NCI-H187 (cell line): ENCODE measurements around the gene GRIK1.
"Not testable (repeated sequence)": the region's sequence is repeated elsewhere in the genome, so short reads cannot be mapped to it uniquely, and the experiment has no call there.

ENCODE experiments used
- DNase-seq, 2 experiments: peaks; one replicate each; lab custom pipeline; 2025; lab: John Stamatoyannopoulos, UW

The GRIK1 gene

GRCh38 chr21:29606613-29607012 is 333.2 kb downstream of the GRIK1 start:
- DNase-seq = no peak

- not testable (repeated sequence) for DNase-seq
These were observed 334.6 kb downstream of the GRIK1 start for GRCh38 chr21:29605219-29605618.

GRCh38 chr21:29604076-29604475 is 335.7 kb downstream of the GRIK1 start:
- no peak for DNase-seq

- DNase-seq = no peak
These were observed 338.7 kb downstream of the GRIK1 start for GRCh38 chr21:29601047-29601446.

- no peak for DNase-seq
These were observed 353.1 kb downstream of the GRIK1 start for GRCh38 chr21:29586696-29587095.

GRCh38 chr21:29585462-29585861 is 354.3 kb downstream of the GRIK1 start:
- no peak for DNase-seq

GRCh38 chr21:29583424-29583924 is 356.3 kb downstream of the GRIK1 start:
- no peak for DNase-seq

DNA sequence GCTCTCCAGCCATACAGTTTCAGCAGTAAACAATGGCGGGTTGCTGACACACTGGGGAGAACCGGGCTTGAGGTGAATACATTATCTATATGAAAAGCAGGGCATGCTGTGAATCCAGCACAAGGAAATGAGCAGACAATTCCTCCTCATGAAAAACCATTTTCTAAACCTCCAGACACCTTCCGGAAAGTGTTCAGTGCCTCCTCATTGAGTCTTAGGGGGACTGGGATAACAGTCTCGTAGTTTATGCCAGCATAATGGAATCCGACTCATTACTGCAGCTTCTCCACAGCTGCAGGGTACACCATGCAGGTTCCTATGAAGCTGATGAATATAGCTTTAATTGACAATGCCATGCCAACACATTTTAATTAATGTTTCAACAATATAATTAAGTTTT is 356.9 kb downstream of the GRIK1 start:
- DNase-seq = no peak

DNA sequence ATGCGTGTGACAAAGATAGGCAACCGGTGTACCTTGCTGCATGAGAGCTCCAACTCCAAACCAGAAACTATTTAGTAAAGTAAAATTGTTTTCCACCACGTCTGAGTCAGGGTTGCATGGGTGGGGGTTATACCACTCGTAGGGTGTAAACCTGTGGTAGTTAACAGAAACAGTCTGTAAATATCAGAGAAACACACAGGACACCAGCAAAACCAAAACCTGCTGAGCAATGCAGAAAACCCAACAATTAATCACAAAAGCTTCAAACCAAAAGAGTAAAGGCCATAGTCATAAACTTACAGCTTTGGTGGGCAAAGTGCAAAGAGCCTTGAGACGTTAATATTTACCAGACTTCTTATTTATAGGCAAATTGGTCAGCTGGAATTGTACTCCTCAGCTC is 358.4 kb downstream of the GRIK1 start:
- DNase-seq = no peak

- DNase-seq = no peak
These were observed 359.0 kb downstream of the GRIK1 start for GRCh38 chr21:29580732-29581285.

DNA sequence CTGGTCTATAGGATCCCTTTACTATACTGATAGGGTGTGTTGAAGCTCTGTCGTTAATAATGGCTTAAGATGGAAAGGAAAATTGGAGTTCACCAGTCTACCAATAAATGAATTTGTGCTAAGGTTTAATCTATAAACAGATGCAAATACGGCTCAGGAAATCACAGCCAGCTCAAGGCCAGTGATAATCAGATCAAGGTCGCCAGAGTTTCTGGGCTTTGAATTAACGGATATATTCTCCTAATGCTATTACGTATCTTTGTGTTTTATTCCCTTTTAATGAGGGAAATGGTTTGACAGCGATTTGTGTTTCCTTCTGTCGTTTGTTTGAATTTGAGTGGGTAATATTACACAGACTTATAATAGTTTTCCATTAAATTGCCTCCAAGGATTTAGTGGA is 361.5 kb downstream of the GRIK1 start:
- DNase-seq = no peak

- DNase-seq = no peak
These were observed 367.8 kb downstream of the GRIK1 start for GRCh38 chr21:29571949-29572348.

GRCh38 chr21:29568020-29568697 is 371.6 kb downstream of the GRIK1 start:
- no peak for DNase-seq

- no peak for DNase-seq
These were observed 381.7 kb downstream of the GRIK1 start for GRCh38 chr21:29557931-29558725.

DNA sequence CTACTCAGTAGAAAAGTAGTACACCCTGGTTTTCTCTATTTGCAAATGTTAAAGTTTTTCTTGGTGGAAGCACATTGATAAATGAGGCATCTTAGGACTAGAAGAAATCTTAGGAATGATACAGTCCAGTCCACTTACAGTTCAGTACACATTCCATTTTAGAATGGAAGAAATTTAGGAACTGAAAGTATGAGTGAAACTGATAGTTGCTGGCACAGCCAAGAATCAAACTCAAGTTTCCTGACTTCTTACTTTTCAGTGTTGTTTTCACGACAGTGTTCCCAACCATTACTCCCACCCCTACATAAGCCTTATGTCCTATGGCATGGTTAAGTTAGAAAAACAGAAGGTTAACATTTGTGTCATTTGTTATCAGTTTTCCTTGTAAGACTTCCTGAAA is 382.6 kb downstream of the GRIK1 start:
- no peak for DNase-seq

DNA sequence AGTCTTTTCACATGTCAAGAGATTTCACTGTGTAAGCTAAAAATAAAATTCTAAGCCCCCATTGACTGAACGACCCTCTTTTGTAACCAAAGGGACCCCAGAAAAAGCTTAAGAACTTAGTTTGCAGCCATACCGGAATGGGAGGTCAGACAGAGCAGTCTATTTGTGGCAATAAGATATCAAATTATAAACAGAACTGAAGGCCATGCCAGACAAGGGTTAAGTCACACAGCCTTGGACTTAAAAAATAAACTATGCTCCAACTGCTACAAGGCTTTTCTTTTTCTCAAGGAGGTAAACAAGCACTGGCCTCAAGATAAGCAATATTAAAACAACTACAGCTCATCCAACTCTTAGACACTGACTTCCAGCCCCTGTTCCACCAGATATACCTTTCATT is 384.2 kb downstream of the GRIK1 start:
- no peak for DNase-seq

- DNase-seq = no peak
These were observed 389.6 kb downstream of the GRIK1 start for GRCh38 chr21:29550205-29550604.

- no peak for DNase-seq
These were observed 390.2 kb downstream of the GRIK1 start for GRCh38 chr21:29549614-29550013.

GRCh38 chr21:29547998-29548397 is 391.8 kb downstream of the GRIK1 start:
- DNase-seq = no peak

DNA sequence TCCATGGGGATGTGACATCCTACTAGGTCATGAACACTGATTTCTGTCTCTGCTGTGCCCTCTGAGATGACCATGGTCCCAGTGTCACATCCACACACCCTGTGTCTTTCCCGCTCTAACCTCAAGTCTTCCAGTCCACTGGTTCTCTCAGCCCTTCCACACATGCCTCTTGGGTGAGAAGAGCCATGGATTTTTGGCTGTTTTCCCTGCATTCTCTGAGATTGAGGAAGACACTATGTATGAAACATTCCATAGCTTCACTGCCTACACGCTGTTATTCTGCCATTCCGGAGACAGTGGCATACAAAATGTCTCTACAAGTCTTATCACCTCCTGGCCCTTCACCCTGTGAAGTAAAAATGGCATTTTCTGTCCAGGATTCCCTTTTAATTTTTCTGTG is 393.7 kb downstream of the GRIK1 start:
- no peak for DNase-seq

GRCh38 chr21:29540289-29540688 is 399.5 kb downstream of the GRIK1 start:
- no peak for DNase-seq

GRCh38 chr21:29538115-29538514 is 401.7 kb downstream of the GRIK1 start:
- DNase-seq = no peak

DNA sequence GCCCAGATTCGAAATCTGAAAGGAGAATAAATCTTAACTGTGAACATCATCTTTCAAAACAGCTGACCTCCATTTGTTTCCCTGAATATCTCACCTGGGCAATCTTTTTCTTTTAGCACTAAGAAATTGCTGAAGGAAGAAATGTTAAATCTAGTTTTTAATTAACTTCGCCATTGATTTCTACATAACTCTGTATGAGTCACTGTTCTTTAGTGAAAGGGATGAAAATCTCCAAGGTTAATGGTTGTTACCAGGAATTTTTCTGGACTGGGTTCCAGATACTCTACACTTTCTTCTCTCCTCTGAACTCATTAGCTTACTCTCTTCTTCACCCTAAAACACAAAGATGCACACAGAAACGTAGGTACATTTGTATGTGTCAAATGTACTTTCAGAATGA is 405.3 kb downstream of the GRIK1 start:
- DNase-seq = no peak
